Activated CD8-positive, alpha-beta T cell treated with anti-CD3 and anti-CD28 coated beads for 36 hours (primary cell): ENCODE measurements around the gene TMX3. TPM values are rescaled to one million over a fixed set of nuclear protein-coding genes. Genes with fewer than 3 reads are reported as not detected.

Experiments
- ATAC-seq: fragments of 200-7000 bp; cut with Tn5 transposase; one replicate; pipeline ENCODE4 v1.10.0; 2021; ENCODE audit warnings: mild to moderate bottlenecking, moderate library complexity
- CTCF ChIA-PET: fragments of 350-600 bp; sonication (Branson Sonifier 250); formaldehyde crosslinking; loops from one replicate; lab custom pipeline; 2021; ENCODE audit warnings: antibody characterized with exemption; lab: Charles Lee
- POLR2A ChIA-PET: fragments of 350-600 bp; sonication (Branson Sonifier 250); formaldehyde crosslinking; loops from one replicate; lab custom pipeline; 2021; ENCODE audit warnings: antibody characterized with exemption; lab: Charles Lee
- DNase-seq: peaks from one replicate; pipeline ENCODE4 v3.0.0-alpha.2; 2020
- H3K27ac Mint-ChIP-seq: one replicate; pipeline ENCODE4 v1.8.0; 2021; ENCODE audit warnings: mild to moderate bottlenecking, mixed read lengths
- H3K27me3 Mint-ChIP-seq: one replicate; pipeline ENCODE4 v1.8.0; 2021; ENCODE audit warnings: mixed read lengths
- H3K36me3 Mint-ChIP-seq: one replicate; pipeline ENCODE4 v1.8.0; 2021; ENCODE audit warnings: low read depth, mixed read lengths
- H3K4me1 Mint-ChIP-seq: one replicate; pipeline ENCODE4 v1.8.0; 2021; ENCODE audit warnings: low read depth, mixed read lengths
- H3K4me3 Mint-ChIP-seq: one replicate; pipeline ENCODE4 v1.8.0; 2021; ENCODE audit warnings: mild to moderate bottlenecking, moderate library complexity, mixed read lengths
- H3K9me3 Mint-ChIP-seq: one replicate; pipeline ENCODE4 v1.8.0; 2021; ENCODE audit warnings: mixed read lengths
- CTCF ChIP-seq: fragments of 200-600 bp; IDR thresholded peaks from one replicate; pipeline ENCODE4 v1.8.0; 2022; ENCODE audit warnings: antibody characterized with exemption, mild to moderate bottlenecking
- intact Hi-C: fragments of 100-400 bp; cut with micrococcal nuclease; formaldehyde crosslinking; loops from one replicate; pipeline ENCODE4 v1.10.0; 2022
- total RNA-seq, 2 experiments: library from RNA; stranded (reverse); gene quantifications; one replicate each; pipeline ENCODE4 v1.2.3, GENCODE V29; 2021

The TMX3 gene
- total RNA-seq, result 10 to 100 TPM; 39.7 to 51.4 TPM

DNA sequence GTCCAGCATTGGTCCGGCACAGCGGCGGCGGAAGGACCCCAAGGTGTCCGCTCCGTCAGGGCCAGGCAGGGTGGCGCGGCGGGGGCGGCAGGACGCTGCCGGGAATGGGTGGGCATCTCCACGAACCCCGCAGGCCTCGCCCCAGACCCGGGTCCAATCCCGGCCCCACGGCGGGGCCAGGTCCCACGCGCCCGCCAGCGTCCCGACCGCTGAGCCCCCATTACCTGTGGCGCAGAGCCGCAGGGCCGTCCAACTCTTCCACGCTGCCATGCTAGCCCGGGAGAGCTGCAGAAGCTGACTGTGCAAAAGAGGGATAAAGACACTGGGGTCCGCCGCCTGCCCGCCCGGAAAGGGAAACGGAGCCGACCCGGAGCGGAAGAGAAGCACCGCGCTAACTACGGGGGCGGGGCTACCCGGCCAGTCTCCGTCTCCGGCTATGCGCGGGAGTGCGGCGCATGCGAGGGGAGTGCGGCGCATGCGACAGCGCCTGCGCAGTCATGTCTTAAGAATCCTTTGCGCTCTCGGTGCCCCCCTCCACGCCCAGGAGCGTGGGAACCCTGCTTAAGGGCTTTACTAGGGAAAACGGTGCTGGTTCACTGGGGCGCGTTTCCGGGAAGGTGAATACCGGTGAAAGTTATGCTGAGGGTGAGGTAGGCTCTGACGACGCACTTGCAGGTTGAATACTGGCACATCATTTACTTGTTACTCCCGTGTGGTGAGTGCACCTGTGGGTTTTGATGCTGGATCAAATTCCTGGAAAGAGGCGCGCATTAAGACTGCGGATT, at the start of gene TMX3:
Gene TMX3, minus strand, starts transcription at position 397 of the 785 bp plus-strand sequence. Its CDS starts 127 bp downstream, at position 270.
- intact Hi-C loops, result loop anchor here (5.0 kb wide), 1 partner anchor 1492 kb away; the partner anchor contains the start of gene RTTN
- Mint-ChIP-seq H3K4me1 (peaks cover 30% of the 10 kb centered on the region), H3K27ac (peak within 1 kb of the TSS; percentile 95), H3K4me3 (peak within 1 kb of the TSS; percentile 93), H3K36me3 (peaks cover 33% of the 10 kb centered on the region), H3K27me3 (no peaks in the 10 kb centered on the region), H3K9me3 (no peaks in the 10 kb centered on the region)
- DNase-seq, result peak; percentile 94
- TF ChIP-seq CTCF, result no peak
- ATAC-seq, result peak; percentile 99
- CTCF ChIA-PET, result no interaction called here
- POLR2A ChIA-PET, result interaction anchor here (0.6 kb wide), 1 partner anchor 10 kb away, joined by 3 read pairs; no protein-coding TSS in a partner anchor

DNA sequence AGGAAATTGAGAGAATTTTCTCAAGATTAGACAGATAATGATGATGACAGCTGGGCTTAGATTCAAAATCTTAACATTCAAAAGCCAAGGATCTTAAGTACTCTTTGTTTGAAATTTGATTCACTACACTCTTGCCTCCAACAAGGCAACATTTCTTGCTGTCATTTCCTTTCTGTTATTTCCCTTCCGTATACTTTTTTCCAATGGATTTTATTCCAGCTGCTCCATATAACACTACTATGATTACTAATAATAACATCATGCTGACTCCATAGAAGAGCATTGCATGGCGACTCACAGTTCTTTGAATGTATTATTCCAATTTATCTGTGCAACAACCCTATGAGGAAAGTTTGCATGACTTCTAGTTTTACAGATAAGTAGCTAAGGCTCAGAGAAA, 49.1 kb upstream of the TMX3 start:
- intact Hi-C loops, result no loop called here
- Mint-ChIP-seq H3K4me1 (no peaks in the 10 kb centered on the region), H3K27ac (no peak overlapping the region), H3K9me3 (peaks cover 4% of the 10 kb centered on the region), H3K27me3 (peaks cover 2% of the 10 kb centered on the region), H3K4me3 (no peak overlapping the region), H3K36me3 (peaks cover 2% of the 10 kb centered on the region)
- DNase-seq (no peak), ATAC-seq (no peak)
- TF ChIP-seq CTCF, result no peak
- ChIA-PET CTCF (no interaction called here), POLR2A (no interaction called here)

GRCh38 chr18:68763083-68763482, 48.2 kb upstream of the TMX3 start:
- Mint-ChIP-seq H3K27ac (no peak overlapping the region), H3K9me3 (peaks cover 9% of the 10 kb centered on the region)

GRCh38 chr18:68759308-68759707, 44.4 kb upstream of the TMX3 start:
- peaks cover 2% of the 10 kb centered on the region for H3K36me3 Mint-ChIP-seq
- TF ChIP-seq CTCF, result no peak
- peaks cover 9% of the 10 kb centered on the region for H3K9me3 Mint-ChIP-seq
- DNase-seq, result no peak
- no peak overlapping the region for H3K4me3 Mint-ChIP-seq
- ChIA-PET CTCF (no interaction called here), POLR2A (no interaction called here)
- H3K4me1 Mint-ChIP-seq, result no peaks in the 10 kb centered on the region
- no peak for ATAC-seq
- peaks cover 2% of the 10 kb centered on the region for H3K27me3 Mint-ChIP-seq
- intact Hi-C loops, result no loop called here
- no peak overlapping the region for H3K27ac Mint-ChIP-seq

More at GRCh38 chr18:68763083-68763482, 48.2 kb upstream of the TMX3 start:
- Mint-ChIP-seq H3K36me3 (peaks cover 2% of the 10 kb centered on the region), H3K4me1 (no peaks in the 10 kb centered on the region), H3K27me3 (peaks cover 2% of the 10 kb centered on the region), H3K4me3 (no peak overlapping the region)
- ChIA-PET POLR2A (no interaction called here), CTCF (interaction anchor here (0.6 to 0.7 kb wide), 2 partner anchors 47 to 1020 kb away, joined by 3 read pairs; no protein-coding TSS in a partner anchor)
- intact Hi-C loops, result no loop called here
- TF ChIP-seq CTCF, result no peak
- no peak for ATAC-seq
- DNase-seq, result no peak

- no peak overlapping the region for H3K4me3 Mint-ChIP-seq
- POLR2A ChIA-PET, result no interaction called here
- CTCF ChIA-PET, result no interaction called here
- peaks cover 2% of the 10 kb centered on the region for H3K36me3 Mint-ChIP-seq
- no peak for TF ChIP-seq CTCF
- ATAC-seq (no peak), DNase-seq (no peak)
- peaks cover 2% of the 10 kb centered on the region for H3K27me3 Mint-ChIP-seq
- H3K27ac Mint-ChIP-seq, result no peak overlapping the region
- peaks cover 9% of the 10 kb centered on the region for H3K9me3 Mint-ChIP-seq
- H3K4me1 Mint-ChIP-seq, result no peaks in the 10 kb centered on the region
- intact Hi-C loops, result no loop called here
Measured at GRCh38 chr18:68757126-68757525, 42.2 kb upstream of the TMX3 start.
